ENCODE measurements around the gene FLT1.

DNA sequence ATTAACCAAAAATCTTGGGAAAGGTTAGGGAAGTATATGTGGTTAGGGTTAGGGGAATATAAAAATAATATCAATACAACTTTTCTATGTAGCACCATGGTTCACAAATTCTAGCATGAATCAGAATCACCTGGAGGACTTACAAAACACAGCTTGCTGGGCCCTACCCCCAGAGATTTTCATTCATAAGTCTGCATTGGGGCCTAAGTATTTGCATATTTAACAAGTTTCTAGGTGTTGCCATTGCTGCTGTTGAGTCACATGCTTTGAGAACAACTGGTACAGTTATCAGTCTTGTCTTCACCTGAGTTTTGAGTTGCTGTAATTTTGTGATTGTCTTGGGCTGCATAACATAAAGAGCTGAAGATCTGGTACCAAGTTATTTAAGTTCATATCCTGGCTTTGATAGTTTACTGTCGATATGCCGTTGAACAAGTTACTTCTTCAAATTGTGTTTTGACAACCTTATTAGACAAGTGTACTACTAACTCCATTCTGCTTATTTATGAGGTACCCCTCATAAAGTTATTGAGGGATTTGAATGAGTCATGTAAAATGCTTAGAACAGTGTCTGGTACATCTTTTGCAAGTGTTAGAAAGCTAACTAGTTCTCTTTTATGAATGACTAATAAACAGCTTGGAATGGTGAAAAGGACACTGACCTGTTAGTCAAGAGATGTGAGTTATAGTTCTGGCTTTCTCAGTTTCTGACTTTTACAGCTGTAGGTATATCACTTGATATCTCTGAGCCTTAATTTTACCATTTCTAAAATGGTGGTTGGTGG lies 223.7 kb downstream of the FLT1 start:
- TF ChIP-seq, protein P1, sequence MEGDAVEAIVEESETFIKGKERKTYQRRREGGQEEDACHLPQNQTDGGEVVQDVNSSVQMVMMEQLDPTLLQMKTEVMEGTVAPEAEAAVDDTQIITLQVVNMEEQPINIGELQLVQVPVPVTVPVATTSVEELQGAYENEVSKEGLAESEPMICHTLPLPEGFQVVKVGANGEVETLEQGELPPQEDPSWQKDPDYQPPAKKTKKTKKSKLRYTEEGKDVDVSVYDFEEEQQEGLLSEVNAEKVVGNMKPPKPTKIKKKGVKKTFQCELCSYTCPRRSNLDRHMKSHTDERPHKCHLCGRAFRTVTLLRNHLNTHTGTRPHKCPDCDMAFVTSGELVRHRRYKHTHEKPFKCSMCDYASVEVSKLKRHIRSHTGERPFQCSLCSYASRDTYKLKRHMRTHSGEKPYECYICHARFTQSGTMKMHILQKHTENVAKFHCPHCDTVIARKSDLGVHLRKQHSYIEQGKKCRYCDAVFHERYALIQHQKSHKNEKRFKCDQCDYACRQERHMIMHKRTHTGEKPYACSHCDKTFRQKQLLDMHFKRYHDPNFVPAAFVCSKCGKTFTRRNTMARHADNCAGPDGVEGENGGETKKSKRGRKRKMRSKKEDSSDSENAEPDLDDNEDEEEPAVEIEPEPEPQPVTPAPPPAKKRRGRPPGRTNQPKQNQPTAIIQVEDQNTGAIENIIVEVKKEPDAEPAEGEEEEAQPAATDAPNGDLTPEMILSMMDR (IDR thresholded peaks at IDR 0.05) = no peak
- TF ChIP-seq POLR2A (IDR thresholded peaks at IDR 0.05) (no peak), EP300 (IDR thresholded peaks at IDR 0.05) (no peak), POLR2AphosphoS5 (IDR thresholded peaks at IDR 0.05) (no peak)
